Activated CD8-positive, alpha-beta memory T cell treated with anti-CD3 and anti-CD28 coated beads for 1 hour (primary cell): ENCODE data around the gene ROR2.

ENCODE experiments used
- DNase-seq, 2 donors: peaks; one replicate each; pipeline ENCODE4 v3.0.0-alpha.2; 2020; ENCODE audit warnings: low read depth in 1 of 2; ENCODE audit errors: extremely low read depth in 1 of 2

ROR2 gene

DNA sequence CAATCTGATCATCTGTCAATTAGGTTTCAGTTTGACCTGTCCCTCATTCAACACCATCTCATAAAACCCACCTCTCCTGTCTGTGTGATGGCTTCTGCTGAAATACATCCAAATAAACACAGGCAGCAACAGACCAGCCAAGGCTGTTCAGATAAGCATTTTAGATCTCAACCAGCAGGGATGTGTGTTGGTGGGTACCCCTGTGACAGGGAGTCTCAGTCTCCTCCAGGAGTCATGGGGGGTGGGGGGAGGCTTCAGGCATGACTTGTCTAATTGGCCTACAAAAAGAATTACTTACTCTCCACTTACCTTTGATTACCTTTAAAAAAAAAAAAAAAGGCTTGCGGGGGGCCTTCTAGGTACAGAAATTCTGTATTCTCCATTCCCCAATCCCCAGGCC lies 65.9 kb downstream of the ROR2 start:
- DNase-seq: no peak

DNA sequence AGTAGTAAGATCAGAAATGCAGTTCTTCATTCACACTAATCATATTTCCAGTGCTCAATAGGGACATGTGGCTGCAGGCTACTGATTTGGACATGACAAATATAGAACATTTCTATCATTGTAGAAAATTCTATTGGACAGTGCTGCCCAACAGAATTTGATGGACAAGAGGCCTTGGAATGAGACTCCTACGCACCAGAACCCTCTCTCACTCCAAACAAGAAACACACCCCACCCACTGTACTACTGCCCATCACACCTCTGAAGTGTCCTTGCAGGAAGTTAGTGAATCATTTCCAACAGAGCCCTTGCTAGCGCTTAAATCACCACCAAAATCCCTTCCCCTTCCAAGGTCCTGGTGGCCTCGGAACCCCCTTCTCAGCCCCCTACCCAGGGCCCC lies 66.5 kb downstream of the ROR2 start:
- DNase-seq: no peak

DNA sequence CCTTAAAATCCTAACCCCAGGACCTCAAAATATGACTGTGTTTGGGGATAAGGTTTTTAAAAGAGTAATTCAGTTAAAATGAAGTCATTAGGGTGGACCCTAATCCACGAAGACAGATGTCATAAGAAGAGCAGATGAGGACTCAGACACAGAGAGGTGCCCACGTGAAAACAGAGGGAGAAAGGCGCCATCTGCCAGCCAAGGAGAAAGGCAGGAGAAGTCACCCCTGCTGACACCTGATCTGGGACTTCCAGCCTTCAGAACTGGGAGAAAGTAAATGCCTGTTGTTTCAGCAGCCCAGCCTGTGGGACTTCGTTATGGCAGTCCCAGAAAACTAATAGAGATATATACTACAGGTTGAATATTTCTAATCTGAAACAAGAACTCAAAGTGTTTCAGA lies 67.4 kb downstream of the ROR2 start:
- no peak for DNase-seq

DNA sequence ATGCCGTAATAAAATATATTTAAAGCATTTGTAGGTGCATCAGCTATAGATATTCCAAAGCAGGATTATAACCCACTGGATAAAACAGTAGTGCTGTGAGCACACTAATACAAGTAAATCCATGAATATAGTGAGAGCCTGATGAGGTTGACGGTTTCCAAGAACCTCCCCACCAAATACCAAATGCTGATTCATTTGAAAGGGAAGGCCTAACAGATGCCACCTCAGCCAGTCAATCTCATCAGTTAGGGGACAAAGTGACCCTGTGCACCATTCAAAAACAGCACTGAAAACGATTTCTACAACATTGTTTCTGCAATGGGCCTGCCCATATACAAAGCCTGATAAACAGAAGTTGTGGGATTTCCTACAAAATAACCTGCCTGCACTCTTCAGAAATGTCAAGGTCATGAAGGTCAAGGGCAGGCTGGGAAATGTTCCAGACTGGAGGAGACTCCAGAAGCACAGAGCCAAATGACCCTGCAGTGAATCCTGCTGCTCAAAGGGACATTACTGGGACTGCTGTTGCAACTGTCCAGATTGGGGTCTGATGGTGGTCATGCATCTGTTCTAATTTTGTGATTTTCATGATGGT lies 69.6 kb downstream of the ROR2 start:
- no peak for DNase-seq

DNA sequence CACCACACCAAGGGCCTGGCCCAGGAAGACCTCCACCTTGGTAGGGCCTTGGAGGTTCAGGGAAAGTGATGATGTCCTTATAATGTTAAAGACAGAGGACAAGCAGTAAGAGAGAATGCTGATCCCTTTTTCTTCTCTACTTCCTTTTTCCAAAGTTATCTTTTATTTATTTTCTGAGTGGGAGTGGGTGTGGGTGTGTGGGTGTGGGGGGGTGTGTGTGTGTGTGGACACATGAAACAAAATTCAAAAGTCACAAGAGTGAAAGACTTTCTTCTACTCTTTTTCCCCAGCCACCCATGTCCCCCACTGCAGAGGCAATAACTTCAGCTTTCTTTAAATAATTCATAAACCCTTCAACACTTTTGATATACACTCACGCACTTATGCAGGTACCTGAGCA lies 70.8 kb downstream of the ROR2 start:
- DNase-seq: no peak

DNA sequence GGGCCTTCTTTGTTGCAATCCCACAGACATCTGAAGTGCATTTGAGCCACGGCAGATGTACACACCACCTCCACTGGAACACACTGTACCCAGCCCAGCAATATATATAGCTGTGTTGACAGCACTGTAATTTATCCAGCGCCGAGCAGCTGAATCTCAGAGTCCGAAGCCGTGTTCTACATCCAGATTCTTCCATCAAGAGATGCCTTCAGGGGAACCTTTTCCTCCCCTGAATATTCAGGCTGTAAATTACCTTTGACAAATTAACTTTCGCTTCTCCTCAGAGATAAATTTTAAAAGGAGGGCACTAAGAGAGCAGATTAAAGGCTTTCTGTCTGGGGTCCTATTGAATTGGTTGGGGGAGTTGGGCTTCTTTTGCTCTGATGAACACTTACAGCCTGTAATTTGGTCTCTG lies 76.4 kb downstream of the ROR2 start:
- no peak for DNase-seq

DNA sequence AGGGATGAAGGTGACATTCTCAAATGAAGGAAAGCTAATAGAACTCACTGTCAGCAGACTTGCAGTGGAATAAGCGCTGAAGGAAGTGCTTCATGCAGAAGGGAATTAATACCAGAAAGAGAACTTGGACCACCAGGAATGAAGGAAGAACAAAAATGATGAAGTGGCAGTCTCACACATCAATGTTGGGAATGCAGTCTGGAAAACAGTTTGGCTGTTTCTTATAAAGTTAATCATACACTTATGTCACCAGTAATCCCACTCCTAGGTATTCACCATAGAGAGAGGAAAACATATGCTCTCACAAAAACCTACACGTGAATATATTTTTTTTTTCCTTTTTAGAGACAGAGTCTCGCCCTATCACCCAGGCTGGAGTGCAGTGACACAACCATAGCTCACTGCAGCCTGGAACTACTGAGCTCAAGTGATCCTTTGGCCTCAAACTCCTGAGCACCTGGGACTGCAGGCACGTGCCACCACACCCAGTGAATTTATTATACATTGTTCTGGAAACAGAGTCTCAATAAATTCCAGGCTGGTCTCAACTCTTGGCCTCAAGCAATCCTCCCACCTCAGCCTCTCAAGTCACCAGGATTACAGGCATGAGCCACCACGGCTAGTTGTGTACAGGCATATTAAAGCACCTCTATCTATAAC lies 81.2 kb downstream of the ROR2 start:
- DNase-seq: no peak

DNA sequence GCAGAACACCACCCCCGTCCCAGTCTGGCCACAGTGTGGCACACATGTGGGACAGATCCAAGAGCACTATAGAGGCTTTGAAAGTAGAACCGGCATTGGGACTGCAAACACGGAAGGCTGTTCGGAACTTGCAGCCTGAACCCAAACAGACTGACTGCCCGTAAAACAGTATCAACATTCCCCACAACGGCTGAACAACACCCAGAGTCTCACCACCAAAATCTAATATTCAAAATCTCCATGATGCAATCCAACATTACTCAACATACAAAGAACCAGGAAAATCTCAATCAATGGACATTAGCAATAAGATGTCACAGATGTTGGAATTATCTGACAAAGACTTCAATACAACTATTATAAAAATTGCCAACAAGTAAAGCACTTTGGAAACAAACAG lies 82.3 kb downstream of the ROR2 start:
- no peak for DNase-seq

DNA sequence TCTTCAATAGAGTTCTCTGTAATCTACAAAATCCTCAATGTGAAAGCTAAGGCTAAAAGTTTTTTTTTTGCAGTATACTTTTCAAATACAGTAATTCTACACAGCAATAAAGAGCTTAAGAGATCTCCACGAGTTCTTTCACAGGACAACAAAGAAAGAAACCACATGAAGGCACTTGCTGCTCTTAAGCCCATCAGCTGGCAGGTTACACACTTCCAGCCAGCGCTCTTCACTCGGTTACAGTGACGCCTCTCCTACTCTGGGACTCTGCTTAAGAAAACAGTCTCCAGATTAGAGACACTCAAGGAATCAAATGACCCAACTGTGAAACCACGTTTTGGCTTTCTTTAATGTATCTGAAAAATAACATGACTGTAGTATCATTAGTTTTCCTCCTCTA lies 85.0 kb downstream of the ROR2 start:
- no peak for DNase-seq

DNA sequence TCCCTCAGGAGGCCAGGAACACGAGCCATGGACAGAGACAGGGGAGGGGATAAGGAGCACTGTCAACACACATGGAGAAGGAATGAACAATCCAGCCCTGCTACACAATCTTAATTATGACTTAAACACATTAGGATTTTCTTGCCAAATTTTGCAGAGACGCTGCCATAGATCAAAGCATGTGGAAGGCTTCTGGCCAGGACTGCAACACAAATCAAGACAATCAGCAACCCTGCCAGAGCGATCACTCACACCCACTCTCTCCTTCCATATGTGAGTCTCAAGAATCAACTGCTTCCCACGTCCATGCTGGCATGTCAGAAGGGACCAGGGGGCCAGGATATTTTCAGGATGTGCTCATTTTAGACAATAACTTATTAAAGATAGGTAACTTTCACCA lies 85.6 kb downstream of the ROR2 start:
- DNase-seq: no peak

DNA sequence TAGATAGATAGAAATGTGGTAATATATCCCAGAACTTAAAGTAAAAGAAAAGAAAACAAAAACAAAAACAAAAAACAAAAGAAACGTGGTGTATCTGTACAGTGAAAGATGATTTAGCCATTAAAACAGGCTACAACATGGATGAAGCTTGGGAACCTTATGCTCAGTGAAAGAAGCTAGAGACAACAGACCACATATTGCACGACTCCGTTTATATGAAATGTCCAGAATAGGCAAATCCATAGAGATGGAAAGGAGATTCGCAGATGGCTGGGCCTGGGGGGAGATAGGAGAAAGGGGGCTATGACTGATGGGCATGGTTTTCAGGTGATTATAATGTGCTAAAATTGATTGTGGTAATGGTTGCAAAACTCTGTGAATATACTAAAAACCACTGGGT lies 86.6 kb downstream of the ROR2 start:
- DNase-seq: no peak

DNA sequence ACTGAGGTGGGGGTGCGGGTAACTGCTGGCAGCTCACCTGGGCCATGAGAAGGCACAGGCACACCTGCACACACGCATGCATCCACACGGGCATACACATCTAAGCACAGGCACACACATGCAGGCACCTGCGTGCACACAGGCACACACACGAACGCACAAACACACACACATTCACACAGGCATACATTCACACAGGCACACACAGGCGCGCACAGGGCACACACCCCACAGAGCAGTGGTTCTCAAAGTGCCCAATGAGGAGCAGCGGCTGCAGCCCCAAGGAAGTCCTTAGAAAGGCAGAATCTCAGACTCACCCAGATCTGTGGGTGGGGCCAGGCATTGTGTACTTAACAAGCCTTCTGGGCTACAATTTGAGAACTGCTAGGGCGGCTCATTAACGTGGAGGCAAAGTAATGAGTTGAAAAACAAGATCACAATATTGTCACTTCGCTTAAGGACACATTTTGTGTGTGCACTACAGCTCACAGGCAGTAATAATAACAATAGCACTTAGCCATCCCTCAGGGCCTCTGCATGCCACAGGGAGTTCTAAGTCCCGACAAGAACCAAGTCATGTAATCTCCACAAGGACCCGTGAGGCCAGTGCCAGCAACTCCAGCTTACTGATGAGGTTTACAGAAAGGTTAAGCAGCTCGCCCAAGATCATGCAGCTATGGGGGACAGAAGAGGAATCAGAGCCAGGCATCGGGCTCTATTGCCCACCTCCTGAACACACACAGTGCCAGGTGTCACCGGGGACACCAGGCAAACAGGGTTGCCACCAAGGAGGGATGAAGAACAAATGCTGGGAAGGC lies 91.6 kb downstream of the ROR2 start:
- no peak for DNase-seq

DNA sequence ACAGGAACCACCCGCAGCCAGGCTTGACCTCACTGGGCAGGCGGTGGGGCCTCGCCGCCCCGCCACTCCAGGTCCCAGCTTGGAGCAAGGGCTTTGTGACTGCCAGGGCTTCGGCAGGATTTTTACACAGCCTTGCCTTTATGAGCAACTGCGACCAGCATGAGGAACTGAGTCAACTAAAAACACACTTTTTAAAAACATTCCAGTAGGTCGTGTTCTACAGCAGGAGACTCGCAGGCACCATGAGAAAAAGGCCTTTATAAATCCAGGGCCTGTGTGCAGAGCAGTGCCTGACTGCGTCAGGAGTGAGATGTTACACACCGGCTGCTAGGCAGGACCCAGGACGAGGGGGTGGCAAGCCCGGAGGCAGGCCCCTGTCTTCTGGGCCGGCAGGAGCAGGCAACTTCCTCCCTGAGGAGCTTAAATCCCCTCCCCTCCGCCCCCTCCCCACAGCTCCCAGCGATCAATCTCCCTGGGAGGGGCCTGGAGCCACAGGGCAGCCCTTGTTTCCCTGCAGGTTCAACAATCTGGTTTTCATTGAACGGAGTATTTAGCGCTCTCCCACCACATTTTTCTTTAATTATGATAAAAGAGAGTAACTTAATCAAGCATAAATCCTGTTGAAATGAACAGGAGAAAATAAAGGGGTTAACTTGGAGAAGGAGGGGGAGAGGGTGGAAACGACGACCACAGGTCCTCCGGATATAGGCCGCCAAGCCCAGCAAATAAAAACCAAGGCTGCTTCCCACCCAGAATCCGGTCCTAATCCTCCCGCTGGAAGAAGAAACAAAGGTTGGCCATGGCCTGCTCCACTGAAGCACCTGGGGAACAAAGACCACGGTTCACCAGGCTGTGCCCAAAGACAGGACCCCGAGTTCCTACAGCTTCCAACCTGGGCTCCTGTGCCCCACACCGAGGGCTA lies 92.5 kb downstream of the ROR2 start:
- no peak for DNase-seq

DNA sequence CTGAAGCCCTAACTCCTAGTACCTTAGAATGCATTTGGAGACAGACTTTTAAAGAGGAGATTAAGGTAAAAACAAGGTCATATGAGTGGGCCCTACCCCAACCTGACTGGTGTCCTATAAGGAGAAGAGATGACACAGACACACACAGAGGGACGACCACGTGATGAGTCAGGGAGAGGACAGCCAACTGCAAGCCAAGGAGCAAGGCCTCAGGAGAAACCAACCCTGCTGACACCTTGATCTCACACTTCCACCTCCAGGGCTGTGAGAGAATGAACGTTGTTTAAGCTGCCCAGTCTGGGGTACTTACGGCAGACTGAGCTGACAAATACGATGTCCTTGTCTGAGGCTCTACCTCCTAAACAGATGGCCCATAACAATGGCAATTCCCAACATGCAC lies 93.6 kb downstream of the ROR2 start:
- no peak for DNase-seq

DNA sequence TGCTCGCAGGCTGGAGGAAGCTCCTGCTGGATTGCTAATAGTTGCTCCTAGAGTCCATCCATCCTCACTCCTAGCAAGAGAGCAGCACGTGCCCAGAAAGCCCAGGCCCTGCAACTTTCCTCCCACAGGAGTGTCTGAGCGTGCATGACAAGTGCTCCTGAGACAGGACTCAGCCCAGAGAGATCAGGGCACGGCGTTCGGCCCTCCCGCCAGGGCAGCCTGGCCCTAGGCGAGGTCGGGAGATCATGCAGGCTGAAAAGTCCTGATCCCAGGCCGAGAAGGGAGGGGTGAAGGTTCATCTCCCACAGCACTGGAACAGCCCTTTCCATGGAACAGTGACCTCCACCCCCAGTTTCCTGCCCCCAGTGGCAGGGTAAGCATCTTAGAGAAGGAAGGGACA lies 94.8 kb downstream of the ROR2 start:
- DNase-seq: no peak

DNA sequence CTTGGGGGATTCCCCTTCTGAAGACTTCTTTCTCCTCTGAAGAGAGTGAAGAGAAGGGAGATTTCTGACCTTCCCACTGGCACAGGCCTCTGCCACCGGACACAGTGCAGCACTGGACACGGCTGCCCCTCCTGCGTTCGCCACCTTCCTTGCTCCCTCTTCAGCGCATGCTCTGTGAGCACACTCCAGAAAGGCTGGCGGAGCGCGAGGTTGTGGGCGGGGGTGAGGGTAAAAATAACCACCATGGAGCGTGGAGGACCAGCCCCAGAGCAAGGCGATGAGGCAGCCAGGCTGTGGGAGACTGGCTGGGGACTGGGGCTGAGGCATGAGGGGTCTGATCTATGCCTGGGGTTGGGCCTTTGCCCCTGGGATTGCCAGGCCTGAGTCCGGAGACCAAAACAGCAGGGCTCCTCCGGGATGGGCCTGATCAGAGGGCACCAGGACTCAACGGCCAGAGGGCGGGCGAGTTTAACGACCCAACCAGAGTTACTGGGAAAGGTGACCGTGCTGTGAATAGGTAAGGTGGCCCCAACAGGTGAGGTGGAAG lies 97.2 kb downstream of the ROR2 start:
- no peak for DNase-seq

DNA sequence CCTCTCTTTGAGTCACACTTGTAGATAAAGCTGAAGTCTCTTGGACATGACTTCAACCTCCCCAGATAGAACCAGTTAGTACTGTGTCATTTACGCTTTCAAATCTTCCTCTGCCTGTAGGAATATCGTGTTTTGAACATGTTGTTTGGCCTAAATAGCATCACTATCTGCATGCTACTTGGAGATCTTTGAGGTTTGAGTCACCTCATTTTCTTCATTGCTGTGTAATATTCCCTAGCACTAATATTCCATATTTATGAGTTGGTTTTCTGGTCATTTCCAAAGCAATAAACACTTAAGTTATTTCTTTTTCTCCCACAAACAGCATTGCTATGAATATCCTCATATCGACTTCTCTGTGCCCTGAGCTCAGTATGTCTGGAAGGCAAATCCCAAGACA lies 100.3 kb downstream of the ROR2 start:
- DNase-seq: no peak

DNA sequence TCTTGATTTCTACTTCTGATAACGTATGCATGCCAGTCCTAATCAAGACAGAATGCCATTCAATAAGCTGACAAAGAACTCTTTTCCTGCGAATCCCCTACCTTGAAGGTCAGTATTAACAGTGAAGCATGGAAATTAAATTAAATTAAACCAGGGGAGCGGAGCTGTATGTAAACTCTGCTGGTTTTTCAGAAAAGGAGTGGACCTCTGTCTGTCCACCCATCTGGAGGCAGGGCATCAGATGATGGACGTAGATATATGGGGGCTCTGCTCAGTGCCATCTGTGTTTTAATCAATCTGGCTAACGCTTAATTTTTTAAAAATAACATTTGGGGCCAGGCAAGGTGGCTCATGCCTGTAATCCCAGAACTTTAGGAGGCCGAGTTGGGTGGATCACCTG lies 101.9 kb downstream of the ROR2 start:
- DNase-seq: no peak

DNA sequence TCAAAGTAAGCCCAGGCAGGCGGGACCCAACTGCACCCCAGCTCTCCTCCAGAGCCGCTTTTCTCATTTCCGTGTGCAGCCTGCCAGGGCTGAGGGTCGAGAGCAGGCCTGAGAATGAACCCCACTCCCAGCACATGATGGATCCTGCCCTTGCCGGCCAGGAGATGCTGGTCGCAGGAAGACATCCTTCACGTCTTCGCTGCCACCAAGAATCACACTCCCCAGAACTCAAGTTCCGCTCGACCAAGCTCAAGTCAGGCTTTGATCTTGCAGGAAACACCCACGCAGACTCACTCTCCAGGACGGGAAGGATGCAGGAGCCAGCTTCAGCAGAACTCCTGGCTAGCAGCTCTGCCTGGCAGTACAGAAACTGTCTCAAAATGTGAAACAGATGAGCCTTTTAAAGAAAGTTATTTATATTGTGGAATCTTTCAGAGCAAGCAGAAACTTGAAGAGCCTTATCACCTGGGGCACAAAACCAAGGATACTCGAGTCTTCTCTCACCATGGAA lies 102.4 kb downstream of the ROR2 start:
- DNase-seq: no peak

DNA sequence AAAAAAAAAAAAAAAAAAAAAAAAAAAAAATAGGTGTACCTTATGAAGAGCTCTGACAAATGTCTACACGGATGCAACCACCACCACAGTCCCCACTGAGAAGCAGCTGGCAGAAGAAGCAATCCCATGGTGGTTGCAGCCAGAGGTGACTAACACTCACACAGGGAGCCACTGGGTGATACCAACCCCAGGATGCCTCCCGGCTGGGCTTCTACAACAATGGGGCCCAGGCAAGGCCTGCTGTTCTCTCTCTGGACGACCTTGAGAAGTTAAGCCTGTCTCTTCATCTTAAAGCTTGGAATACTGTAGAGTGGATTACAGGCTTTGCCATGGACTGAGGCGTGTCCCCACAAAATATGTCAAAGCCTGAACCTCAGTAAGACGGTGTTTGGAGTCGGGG lies 104.1 kb downstream of the ROR2 start:
- DNase-seq: no peak
